Epithelial cell of proximal tubule (primary cell): ENCODE measurements around the gene KIF26B. TPM values are rescaled to one million over a fixed set of nuclear protein-coding genes. Genes with fewer than 3 reads are reported as not detected.

Source experiments
- DNase-seq: peaks from one replicate; pipeline ENCODE4 v3.0.0-alpha.2; 2011; ENCODE audit warnings: low read depth
- H3K4me3 ChIP-seq: 2 replicates; pipeline ENCODE4 v1.5.1; 2011; ENCODE audit warnings: low read depth, mild to moderate bottlenecking, low read length
- CTCF ChIP-seq: conservative IDR thresholded peaks from 2 replicates; pipeline ENCODE4 v1.5.1; 2012; ENCODE audit warnings: low read depth, mild to moderate bottlenecking, low read length
- total RNA-seq: library from RNA; depleted of rRNA; stranded (reverse); fragments of >200 nt; gene quantifications from 2 replicates; pipeline ENCODE4 v1.2.3, GENCODE V29; 2015

Gene KIF26B
- total RNA-seq, 1 donor from 2014 or later = 2.8 TPM

- TF ChIP-seq CTCF = no peak
- DNase-seq = no peak
Observed at GRCh38 chr1:245197121-245197520, 42.3 kb downstream of the KIF26B start.

GRCh38 chr1:245197911-245198379, 43.2 kb downstream of the KIF26B start:
- DNase-seq = no peak
- TF ChIP-seq CTCF = no peak
- no peak overlapping the region for H3K4me3 ChIP-seq

More at GRCh38 chr1:245197121-245197520, 42.3 kb downstream of the KIF26B start:
- H3K4me3 ChIP-seq = no peak overlapping the region

- no peak for DNase-seq
- H3K4me3 ChIP-seq = no peak overlapping the region
- no peak for TF ChIP-seq CTCF
Observed at GRCh38 chr1:245198748-245199516, 44.1 kb downstream of the KIF26B start.

- DNase-seq = no peak
- TF ChIP-seq CTCF = no peak
- no peak overlapping the region for H3K4me3 ChIP-seq
Observed at GRCh38 chr1:245200146-245200545, 45.4 kb downstream of the KIF26B start.

GRCh38 chr1:245201201-245201600, 46.4 kb downstream of the KIF26B start:
- DNase-seq = no peak
- no peak overlapping the region for H3K4me3 ChIP-seq
- TF ChIP-seq CTCF = no peak

- DNase-seq = no peak
- TF ChIP-seq CTCF = no peak
- no peak overlapping the region for H3K4me3 ChIP-seq
Observed at GRCh38 chr1:245201827-245202226, 47.0 kb downstream of the KIF26B start.

- TF ChIP-seq CTCF = no peak
- DNase-seq = no peak
- H3K4me3 ChIP-seq = no peak overlapping the region
Observed at GRCh38 chr1:245205396-245205795, 50.6 kb downstream of the KIF26B start.
